OCI-LY7 (cell line): ENCODE measurements around the gene LAMB3.

ENCODE experiments used
- CTCF ChIP-seq: fragments of 200-600 bp; sonication (generic); conservative IDR thresholded peaks from 2 replicates; pipeline ENCODE4 v1.5.1; 2014; ENCODE audit warnings: mild to moderate bottlenecking, antibody characterized with exemption, low read length, moderate library complexity, mixed read lengths
- EZH2phosphoT487 ChIP-seq: fragments of 200-600 bp; sonication (generic); IDR thresholded peaks from 2 replicates; pipeline ENCODE4 v1.6.1; 2018; ENCODE audit warnings: low read depth, borderline replicate concordance, mild to moderate bottlenecking, mixed run types, antibody characterized with exemption, low read length, moderate library complexity, mixed read lengths

- no peak for TF ChIP-seq CTCF
- TF ChIP-seq EZH2phosphoT487 = no peak
Observed at GRCh38 chr1:209634005-209634737, 18.1 kb downstream of the LAMB3 start.
